GM23338 (cell line): ENCODE data around the gene ZNF804A. TPM values are rescaled to one million over a fixed set of nuclear protein-coding genes. Genes with fewer than 3 reads are reported as not detected.
"Not testable (repeated sequence)": the region's sequence is repeated elsewhere in the genome, so short reads cannot be mapped to it uniquely, and the experiment has no call there.

ENCODE experiments used
- ATAC-seq: fragments of 200-7000 bp; cut with Tn5 transposase; 3 replicates; pipeline ENCODE4 v1.9.1; 2020
- DNase-seq: peaks from one replicate; pipeline ENCODE4 v3.0.0-alpha.2; 2015; ENCODE audit warnings: low spot score
- H2AFZ ChIP-seq: fragments of 200-600 bp; sonication (generic); 2 replicates; pipeline ENCODE4 v1.8.0; 2016; ENCODE audit warnings: antibody characterized with exemption, mild to moderate bottlenecking, moderate library complexity
- H3F3A ChIP-seq: fragments of 200-600 bp; sonication (generic); replicated peaks from 2 replicates; pipeline ENCODE4 v1.8.0; 2017; ENCODE audit warnings: antibody characterized with exemption, mixed run types, low read depth
- H3K27ac ChIP-seq: fragments of 200-600 bp; sonication (generic); 2 replicates; pipeline ENCODE4 v1.6.1; 2016; ENCODE audit warnings: low read depth
- H3K27me3 ChIP-seq: fragments of 200-600 bp; sonication (generic); 2 replicates; pipeline ENCODE4 v1.8.0; 2016; ENCODE audit warnings: mild to moderate bottlenecking, mixed run types, moderate library complexity; ENCODE audit not compliant: insufficient read depth
- H3K36me3 ChIP-seq: fragments of 200-600 bp; sonication (generic); 2 replicates; pipeline ENCODE4 v1.8.0; 2016; ENCODE audit warnings: mild to moderate bottlenecking; ENCODE audit not compliant: insufficient read depth
- H3K4me1 ChIP-seq: fragments of 200-600 bp; sonication (generic); 2 replicates; pipeline ENCODE4 v1.8.0; 2016; ENCODE audit warnings: mild to moderate bottlenecking, moderate library complexity; ENCODE audit not compliant: insufficient read depth
- H3K4me2 ChIP-seq: fragments of 200-600 bp; sonication (generic); 2 replicates; pipeline ENCODE4 v1.7.1; 2017; ENCODE audit warnings: mixed run types
- H3K4me3 ChIP-seq: fragments of 200-600 bp; sonication (generic); 2 replicates; pipeline ENCODE4 v1.6.1; 2016; ENCODE audit warnings: mixed run types
- H3K79me2 ChIP-seq: fragments of 200-600 bp; sonication (generic); replicated peaks from 2 replicates; pipeline ENCODE4 v1.8.0; 2017; ENCODE audit warnings: mild to moderate bottlenecking; ENCODE audit not compliant: insufficient read depth
- H3K9me2 ChIP-seq: fragments of 200-600 bp; sonication (generic); 2 replicates; pipeline ENCODE4 v1.8.0; 2017; ENCODE audit not compliant: insufficient read depth
- H4K20me1 ChIP-seq: fragments of 200-600 bp; sonication (generic); replicated peaks from 2 replicates; pipeline ENCODE4 v1.8.0; 2017; ENCODE audit warnings: mild to moderate bottlenecking; ENCODE audit not compliant: insufficient read depth
- H3K27ac Mint-ChIP-seq: 2 replicates; pipeline ENCODE4 v1.8.0; 2020; ENCODE audit warnings: inconsistent platforms, mild to moderate bottlenecking, moderate library complexity, mixed read lengths
- H3K27me3 Mint-ChIP-seq: 3 replicates; pipeline ENCODE4 v1.8.0; 2022; ENCODE audit warnings: low read depth, mild to moderate bottlenecking, moderate library complexity, mixed read lengths, inconsistent platforms; ENCODE audit not compliant: insufficient read depth, poor library complexity
- H3K36me3 Mint-ChIP-seq: 3 replicates; pipeline ENCODE4 v1.8.0; 2021; ENCODE audit warnings: low read depth, mild to moderate bottlenecking, inconsistent platforms, moderate library complexity, mixed read lengths
- H3K4me1 Mint-ChIP-seq: 3 replicates; pipeline ENCODE4 v1.8.0; 2020; ENCODE audit warnings: mild to moderate bottlenecking, inconsistent platforms, mixed read lengths
- H3K4me3 Mint-ChIP-seq: 3 replicates; pipeline ENCODE4 v1.8.0; 2021; ENCODE audit warnings: moderate library complexity, mild to moderate bottlenecking, inconsistent platforms, mixed read lengths
- H3K9me3 Mint-ChIP-seq: 3 replicates; pipeline ENCODE4 v1.8.0; 2020; ENCODE audit warnings: moderate library complexity, mild to moderate bottlenecking, inconsistent platforms, mixed read lengths
- ETS1 ChIP-seq: IDR thresholded peaks from 2 replicates; pipeline ENCODE4 v1.6.1; 2016; ENCODE audit warnings: antibody characterized with exemption
- EZH2 ChIP-seq: fragments of 200-600 bp; sonication (generic); IDR thresholded peaks from one replicate; pipeline ENCODE4 v1.8.0; 2017; ENCODE audit warnings: antibody characterized with exemption, mild to moderate bottlenecking, low read depth; ENCODE audit not compliant: unreplicated experiment
- NANOG ChIP-seq: IDR thresholded peaks from 2 replicates; pipeline ENCODE4 v1.6.1; 2016; ENCODE audit warnings: antibody characterized with exemption, borderline replicate concordance
- POLR2AphosphoS5 ChIP-seq: IDR thresholded peaks from 2 replicates; pipeline ENCODE4 v1.6.1; 2016; ENCODE audit warnings: antibody characterized with exemption, low read depth
- ZNF114 ChIP-seq: fragments of 250-450 bp; sonication (Bioruptor Pico); IDR thresholded peaks from 2 replicates; pipeline ENCODE4 v1.5.0; 2020; ENCODE audit warnings: mild to moderate bottlenecking, moderate library complexity
- ZNF331 ChIP-seq: fragments of 250-450 bp; sonication (Bioruptor Pico); IDR thresholded peaks from 2 replicates; pipeline ENCODE4 v1.5.0; 2020; ENCODE audit warnings: low read depth, mild to moderate bottlenecking, moderate library complexity
- ZNF462 ChIP-seq: fragments of 250-450 bp; sonication (Bioruptor Pico); IDR thresholded peaks from 2 replicates; pipeline ENCODE4 v1.5.0; 2020; ENCODE audit warnings: mild to moderate bottlenecking, moderate library complexity
- polyA plus RNA-seq: library from polyadenylated mRNA; unstranded; fragments of >200 nt; fragmentation: Nextera tagmentation; extraction: Ambion mirVana; gene quantifications from 2 replicates; pipeline ENCODE4 v1.2.1, GENCODE V29; 2016
- total RNA-seq: library from RNA; depleted of rRNA; stranded (reverse); fragments of >200 nt; shearing (Covaris generic); gene quantifications from 2 replicates; pipeline ENCODE4 v1.2.3, GENCODE V29; 2014

The ZNF804A gene
- total and polyA plus RNA-seq, 2 experiments from 2014 or later: not detected

GRCh38 chr2:184756161-184756560 lies 157.8 kb downstream of the ZNF804A start (continued):
- no peak for TF ChIP-seq ZNF331 (CRISPR knock-in tag)

GRCh38 chr2:184756885-184757284 lies 158.6 kb downstream of the ZNF804A start:
- TF ChIP-seq ZNF331 (CRISPR knock-in tag): no peak
- no peak for TF ChIP-seq ETS1
- TF ChIP-seq POLR2AphosphoS5: no peak
- no peak for TF ChIP-seq ZNF114 (CRISPR knock-in tag)
- no peak for TF ChIP-seq NANOG
- peaks cover 4% of the 10 kb centered on the region for H3K27me3 Mint-ChIP-seq
- Histone ChIP-seq H3K27me3 (no peaks in the 10 kb centered on the region), H3K27ac (no peak overlapping the region), H4K20me1 (no peaks in the 10 kb centered on the region), H2AFZ (no peak overlapping the region), H3K9me2 (no peaks in the 10 kb centered on the region), H3F3A (no peaks in the 10 kb centered on the region), H3K79me2 (no peaks in the 10 kb centered on the region), H3K4me1 (no peaks in the 10 kb centered on the region), H3K4me2 (no peak overlapping the region), H3K4me3 (no peak overlapping the region), H3K36me3 (no peaks in the 10 kb centered on the region)
- H3K9me3 Mint-ChIP-seq: no peaks in the 10 kb centered on the region
- H3K4me3 Mint-ChIP-seq: no peak overlapping the region
- no peak overlapping the region for H3K27ac Mint-ChIP-seq
- ATAC-seq (no peak), DNase-seq (no peak)
- peaks cover 22% of the 10 kb centered on the region for H3K4me1 Mint-ChIP-seq
- no peaks in the 10 kb centered on the region for H3K36me3 Mint-ChIP-seq

GRCh38 chr2:184759557-184760255 lies 161.4 kb downstream of the ZNF804A start:
- H3K9me3 Mint-ChIP-seq, H3K4me2 ChIP-seq, ATAC-seq, H3K4me3 ChIP-seq, H3K27me3 Mint-ChIP-seq, H3K4me1 ChIP-seq, H4K20me1 ChIP-seq, H3K27me3 ChIP-seq, H3F3A ChIP-seq, H3K9me2 ChIP-seq, H2AFZ ChIP-seq, H3K79me2 ChIP-seq, H3K36me3 Mint-ChIP-seq, H3K36me3 ChIP-seq: not testable (repeated sequence)
- H3K27ac ChIP-seq: peak overlapping the region; percentile 88; the same call in 1 of the 2 replicates
- DNase-seq: peak; percentile 23
- peak overlapping the region; percentile 98 for H3K27ac Mint-ChIP-seq
- 0 out of 3 replicates have a peak overlapping the region, but pooled peaks have one; percentile 10 for H3K4me3 Mint-ChIP-seq
- peaks cover 25% of the 10 kb centered on the region for H3K4me1 Mint-ChIP-seq

- no peaks in the 10 kb centered on the region for H3K9me3 Mint-ChIP-seq
- peaks cover 25% of the 10 kb centered on the region for H3K4me1 Mint-ChIP-seq
- ATAC-seq: no peak
- TF ChIP-seq ZNF462 (CRISPR knock-in tag) (no peak), ZNF114 (CRISPR knock-in tag) (no peak), EZH2 (no peak), POLR2AphosphoS5 (no peak), NANOG (no peak)
Observed at GRCh38 chr2:184760931-184761330, 162.6 kb downstream of the ZNF804A start.

More at GRCh38 chr2:184760931-184761330, 162.6 kb downstream of the ZNF804A start:
- no peaks in the 10 kb centered on the region for H4K20me1 ChIP-seq
- Mint-ChIP-seq H3K36me3 (no peaks in the 10 kb centered on the region), H3K27me3 (peaks cover 3% of the 10 kb centered on the region), H3K4me3 (no peak overlapping the region), H3K27ac (no peak overlapping the region)
- no peaks in the 10 kb centered on the region for H3K9me2 ChIP-seq
- H3K27me3 ChIP-seq: no peaks in the 10 kb centered on the region
- no peaks in the 10 kb centered on the region for H3F3A ChIP-seq
- no peaks in the 10 kb centered on the region for H3K79me2 ChIP-seq
- no peak overlapping the region for H3K4me2 ChIP-seq
- peaks cover 3% of the 10 kb centered on the region; the same call in 1 of the 2 replicates for H3K4me1 ChIP-seq
- H3K36me3 ChIP-seq: no peaks in the 10 kb centered on the region
- H2AFZ ChIP-seq: no peak overlapping the region
- no peak for DNase-seq
- H3K27ac ChIP-seq: no peak overlapping the region
- H3K4me3 ChIP-seq: no peak overlapping the region
